ENCODE results near the gene MARCHF10. TPM values are rescaled to one million over a fixed set of nuclear protein-coding genes. Genes with fewer than 3 reads are reported as not detected.

The MARCHF10 gene
- total RNA-seq, 1 experiment from 2014 or later: not detected

DNA sequence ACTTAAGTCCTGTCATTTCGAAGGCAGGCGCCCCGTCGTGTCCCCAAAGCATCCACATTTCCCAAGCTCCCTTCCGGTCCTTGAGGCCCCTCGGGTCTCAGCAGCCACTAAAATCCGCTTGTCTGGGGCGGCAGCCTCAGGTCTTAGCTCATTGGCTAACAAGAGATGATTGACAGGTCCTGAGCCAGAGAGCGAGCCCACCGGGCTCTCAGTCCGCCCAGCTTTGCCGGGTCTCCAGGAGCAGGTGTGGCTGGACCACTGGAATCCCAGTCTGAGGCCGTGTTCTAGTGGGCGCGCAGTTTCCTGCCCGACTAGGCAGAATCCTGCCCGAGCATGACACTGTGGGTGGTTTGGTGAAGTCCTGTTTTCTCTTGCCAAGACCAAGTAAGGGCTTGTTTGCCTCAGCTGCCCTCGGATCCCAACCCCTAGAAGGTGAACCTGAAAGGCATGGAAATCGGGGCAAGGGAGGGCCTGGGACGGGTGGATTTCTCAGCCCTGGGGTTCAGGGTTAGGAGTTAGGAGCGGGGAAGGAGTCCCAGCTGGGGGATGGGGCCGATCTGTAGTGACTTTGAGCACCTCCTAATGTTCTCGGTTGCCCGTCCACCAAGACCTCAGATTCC is 137.8 kb downstream of the MARCHF10 start:
- CTCF ChIA-PET: interaction anchor here (0.6 to 1.4 kb wide), 5 partner anchors 13 to 736 kb away, joined by 3 to 6 read pairs (median 3); no protein-coding TSS in a partner anchor
- intact Hi-C loops (cut with micrococcal nuclease): loop anchor here (5.0 to 10.0 kb wide), 2 partner anchors 944 to 1167 kb away; no protein-coding TSS in a partner anchor
- Mint-ChIP-seq H3K9me3 (ENCODE audit: unreplicated experiment) (no peaks in the 10 kb centered on the region), H3K27ac (ENCODE audit: low read depth, unreplicated experiment) (no peak overlapping the region), H3K27me3 (ENCODE audit: insufficient read depth, unreplicated experiment) (no peaks in the 10 kb centered on the region), H3K4me1 (ENCODE audit: insufficient read depth, unreplicated experiment) (peaks cover 28% of the 10 kb centered on the region), H3K4me3 (ENCODE audit: unreplicated experiment) (no peak overlapping the region), H3K36me3 (ENCODE audit: insufficient read depth, unreplicated experiment) (peaks cover 6% of the 10 kb centered on the region)
- peak; percentile 74 for DNase-seq (ENCODE audit: unreplicated experiment)
- POLR2A ChIA-PET: interaction anchor here (0.6 kb wide), 1 partner anchor 53 kb away, joined by 6 read pairs; no protein-coding TSS in a partner anchor
- no TSS peak for BruUV-seq (replicated peaks)
- TF ChIP-seq, protein P1, sequence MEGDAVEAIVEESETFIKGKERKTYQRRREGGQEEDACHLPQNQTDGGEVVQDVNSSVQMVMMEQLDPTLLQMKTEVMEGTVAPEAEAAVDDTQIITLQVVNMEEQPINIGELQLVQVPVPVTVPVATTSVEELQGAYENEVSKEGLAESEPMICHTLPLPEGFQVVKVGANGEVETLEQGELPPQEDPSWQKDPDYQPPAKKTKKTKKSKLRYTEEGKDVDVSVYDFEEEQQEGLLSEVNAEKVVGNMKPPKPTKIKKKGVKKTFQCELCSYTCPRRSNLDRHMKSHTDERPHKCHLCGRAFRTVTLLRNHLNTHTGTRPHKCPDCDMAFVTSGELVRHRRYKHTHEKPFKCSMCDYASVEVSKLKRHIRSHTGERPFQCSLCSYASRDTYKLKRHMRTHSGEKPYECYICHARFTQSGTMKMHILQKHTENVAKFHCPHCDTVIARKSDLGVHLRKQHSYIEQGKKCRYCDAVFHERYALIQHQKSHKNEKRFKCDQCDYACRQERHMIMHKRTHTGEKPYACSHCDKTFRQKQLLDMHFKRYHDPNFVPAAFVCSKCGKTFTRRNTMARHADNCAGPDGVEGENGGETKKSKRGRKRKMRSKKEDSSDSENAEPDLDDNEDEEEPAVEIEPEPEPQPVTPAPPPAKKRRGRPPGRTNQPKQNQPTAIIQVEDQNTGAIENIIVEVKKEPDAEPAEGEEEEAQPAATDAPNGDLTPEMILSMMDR (IDR thresholded peaks at IDR 0.05; ENCODE audit: unreplicated experiment): no peak

DNA sequence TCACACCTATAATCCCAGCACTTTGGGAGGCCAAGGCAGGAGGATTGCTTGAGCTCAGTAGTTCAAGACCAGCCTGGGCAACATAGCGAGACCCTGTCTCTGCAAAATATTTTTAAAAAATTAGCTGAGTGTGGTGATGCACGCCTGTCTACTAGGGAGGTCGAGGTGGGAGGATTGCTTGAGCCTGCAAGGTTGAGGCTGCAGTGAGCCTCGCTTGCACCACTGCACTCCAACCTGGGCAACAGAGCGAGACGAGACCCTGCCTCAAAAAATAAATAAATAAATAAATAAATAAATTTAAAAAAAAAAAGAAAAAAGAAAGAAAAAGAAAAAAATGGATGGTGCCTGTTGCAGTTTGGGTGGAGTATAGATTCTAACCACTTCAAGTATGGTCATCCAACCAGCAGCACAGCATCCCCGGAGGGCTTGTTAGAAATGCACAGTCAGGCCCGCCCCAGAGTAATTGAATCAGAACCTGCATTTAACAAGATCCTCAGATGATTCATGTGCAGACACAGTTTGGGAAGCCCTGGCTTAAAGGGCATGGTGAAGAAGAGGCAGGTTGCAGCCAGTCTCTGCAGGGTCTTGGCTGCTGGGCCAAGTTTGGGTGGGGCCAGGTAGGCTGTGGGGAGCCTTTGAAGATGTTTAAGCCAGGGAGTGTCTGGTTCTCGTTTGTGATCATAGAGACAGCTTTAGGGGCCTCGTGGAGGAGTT is 139.9 kb downstream of the MARCHF10 start:
- POLR2A ChIA-PET: interaction anchor here (1.2 kb wide), 1 partner anchor 91 kb away, joined by 3 read pairs; no protein-coding TSS in a partner anchor
- Mint-ChIP-seq H3K27me3 (ENCODE audit: insufficient read depth, unreplicated experiment) (no peaks in the 10 kb centered on the region), H3K4me1 (ENCODE audit: insufficient read depth, unreplicated experiment) (peaks cover 32% of the 10 kb centered on the region), H3K36me3 (ENCODE audit: insufficient read depth, unreplicated experiment) (peaks cover 6% of the 10 kb centered on the region), H3K4me3 (ENCODE audit: unreplicated experiment) (no peak overlapping the region), H3K27ac (ENCODE audit: low read depth, unreplicated experiment) (peak overlapping the region; percentile 43), H3K9me3 (ENCODE audit: unreplicated experiment) (no peaks in the 10 kb centered on the region)
- DNase-seq (ENCODE audit: unreplicated experiment): peak; percentile 88
- CTCF ChIA-PET: interaction anchor here (0.6 kb wide), 1 partner anchor 777 kb away, joined by 5 read pairs; no protein-coding TSS in a partner anchor
- TF ChIP-seq, protein P1 (IDR thresholded peaks at IDR 0.05; ENCODE audit: unreplicated experiment): no peak
- BruUV-seq (replicated peaks): no TSS peak
- intact Hi-C loops (cut with micrococcal nuclease): loop anchor here (1.0 kb wide), 1 partner anchor 115 kb away; no protein-coding TSS in a partner anchor

DNA sequence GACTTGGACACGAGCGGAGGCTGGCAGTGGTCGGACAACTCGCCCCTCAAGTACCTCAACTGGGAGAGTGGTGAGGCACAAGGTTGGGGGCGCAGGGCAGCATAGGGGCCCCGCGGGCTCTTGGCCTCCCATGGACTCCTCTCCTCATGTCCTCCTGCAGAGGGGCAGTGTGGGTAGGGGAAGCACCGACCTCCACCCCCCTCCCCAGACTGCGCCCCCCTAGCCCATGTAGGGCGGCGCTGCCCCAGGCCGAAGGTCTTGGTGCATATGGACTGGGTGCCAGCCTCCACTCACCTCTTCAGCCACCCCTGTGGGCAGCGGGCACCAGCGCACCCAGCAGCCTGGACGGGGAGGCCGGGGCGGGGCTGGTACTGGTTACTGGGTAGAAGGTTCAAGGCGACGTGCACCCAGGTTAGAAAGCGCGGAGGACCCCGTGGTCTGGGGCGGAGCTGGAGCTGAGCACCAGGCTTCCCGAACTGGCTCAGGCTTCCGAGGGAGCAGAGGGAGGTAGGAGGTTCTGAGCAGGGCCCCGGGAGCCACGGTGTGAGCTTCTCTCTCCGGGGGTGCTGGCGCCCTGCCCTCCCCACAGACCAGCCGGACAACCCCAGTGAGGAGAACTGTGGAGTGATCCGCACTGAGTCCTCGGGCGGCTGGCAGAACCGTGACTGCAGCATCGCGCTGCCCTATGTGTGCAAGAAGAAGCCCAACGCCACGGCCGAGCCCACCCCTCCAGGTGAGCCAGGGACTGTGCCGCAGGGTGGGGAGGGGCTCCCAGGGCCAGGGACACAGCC is 141.1 kb downstream of the MARCHF10 start:
- CTCF ChIA-PET: no interaction called here
- DNase-seq (ENCODE audit: unreplicated experiment): no peak
- no TSS peak for BruUV-seq (replicated peaks)

More for the DNA sequence above, 141.1 kb downstream of the MARCHF10 start:
- Mint-ChIP-seq H3K36me3 (ENCODE audit: insufficient read depth, unreplicated experiment) (peaks cover 2% of the 10 kb centered on the region), H3K4me1 (ENCODE audit: insufficient read depth, unreplicated experiment) (peaks cover 30% of the 10 kb centered on the region), H3K9me3 (ENCODE audit: unreplicated experiment) (no peaks in the 10 kb centered on the region), H3K27ac (ENCODE audit: low read depth, unreplicated experiment) (no peak overlapping the region), H3K27me3 (ENCODE audit: insufficient read depth, unreplicated experiment) (no peaks in the 10 kb centered on the region), H3K4me3 (ENCODE audit: unreplicated experiment) (no peak overlapping the region)
- TF ChIP-seq, protein P1 (IDR thresholded peaks at IDR 0.05; ENCODE audit: unreplicated experiment): no peak
- intact Hi-C loops (cut with micrococcal nuclease): no loop called here
- POLR2A ChIA-PET: no interaction called here
